Spleen (tissue), 7 donors: ENCODE data around the gene BARHL1.

Experiments
- CTCF ChIP-seq, 11 experiments: fragments of 200-600 bp in 7 of 11; fragments of 450-650 bp in 4 of 11; sonication (generic) in 4 of 11; IDR thresholded peaks in 8 of 11; conservative IDR thresholded peaks in 3 of 11; 1 replicate in 7 of 11; 2 replicates in 4 of 11; pipeline versions ENCODE4 v1.4.0 to v1.8.0; 2016 to 2021; ENCODE audit warnings: antibody characterized with exemption in 11 of 11, inconsistent platforms in 4 of 11, mild to moderate bottlenecking in 1 of 11
- POLR2A ChIP-seq, 3 donors: fragments of 450-650 bp; IDR thresholded peaks; one replicate each; pipeline ENCODE4 v1.5.1; 2017; ENCODE audit warnings: antibody characterized with exemption in 3 of 3, mild to moderate bottlenecking in 1 of 3
- donor health status: DM: no; HTN: no; CAD: no; lungs with moderate emphysema.
- donor health status: DM: no; HTN: no; CAD: no.
- donor health status: DM: no; HTN: no; CAD: no.

GRCh38 chr9:132639322-132639721, 56.9 kb downstream of the BARHL1 start:
- TF ChIP-seq CTCF (IDR thresholded peaks at IDR 0.05 in 8 of 11, conservative IDR thresholded peaks at IDR 0.05 in 3 of 11) (no peak), POLR2A (IDR thresholded peaks at IDR 0.05) (no peak)
